Ureter (tissue), 1 donor: ENCODE data around the gene DPYSL5. TPM values are rescaled to one million over a fixed set of nuclear protein-coding genes. Genes with fewer than 3 reads are reported as not detected.
A peak's percentile ranks its signal among the peaks of the same experiment; 100 is the strongest.

Experiments used
- DNase-seq: peaks from one replicate; pipeline ENCODE4 v3.0.0-alpha.2; 2020; ENCODE audit warnings: low spot score
- total RNA-seq: library from RNA; stranded (reverse); gene quantifications from one replicate; pipeline ENCODE4 v1.2.4, GENCODE V29; 2023
- donor health status: DM: yes; HTN: yes; CAD: no.

DPYSL5 gene
- total RNA-seq, 1 donor from 2014 or later: not detected

- no peak for DNase-seq
These were observed 2.9 kb upstream of the DPYSL5 start for GRCh38 chr2:26845021-26845420.

GRCh38 chr2:26846334-26847306, 1.3 kb upstream of the DPYSL5 start:
- peak; percentile 62 for DNase-seq

GRCh38 chr2:26847307-26847654, 651 bp upstream of the DPYSL5 start:
- DNase-seq: no peak

DNA sequence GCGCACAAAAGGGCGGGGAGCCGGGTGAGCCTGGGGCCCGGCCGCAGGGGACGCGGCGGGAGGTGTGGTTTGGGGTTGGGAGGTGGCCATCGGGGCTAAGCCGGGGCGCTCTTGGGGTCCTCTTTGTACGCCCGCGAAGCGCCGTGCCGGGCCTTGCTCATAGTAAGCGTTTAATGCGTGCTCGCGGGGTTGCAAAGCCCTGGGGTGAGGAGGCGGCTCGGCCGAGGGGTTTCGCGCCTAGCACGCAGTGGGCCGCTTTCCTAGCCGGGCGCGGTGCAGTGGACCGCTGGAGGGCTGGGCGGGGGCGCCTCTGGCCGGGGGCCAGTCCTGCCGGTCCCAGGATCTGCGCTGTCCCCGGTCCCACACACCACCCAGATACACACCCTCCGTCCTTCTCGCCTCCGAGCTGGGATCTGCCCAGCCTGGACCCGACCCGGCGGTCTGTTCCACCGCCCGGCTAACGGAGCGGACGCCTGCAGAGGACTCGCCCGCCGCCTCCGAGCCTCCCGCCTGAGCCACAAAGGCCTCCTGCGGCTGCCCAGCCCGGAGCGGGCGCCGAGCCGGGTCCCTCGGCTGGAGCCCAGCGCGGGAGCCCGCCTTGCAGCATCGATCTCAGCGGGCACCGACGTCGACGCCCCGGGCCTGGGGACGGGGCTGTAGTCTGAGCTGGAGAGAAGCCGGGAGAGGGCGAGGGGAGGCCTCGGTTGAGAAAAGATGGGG, 564 bp downstream of the DPYSL5 start:
- no peak for DNase-seq

- no peak for DNase-seq
These were observed 1.4 kb downstream of the DPYSL5 start for GRCh38 chr2:26849056-26849999.

DNA sequence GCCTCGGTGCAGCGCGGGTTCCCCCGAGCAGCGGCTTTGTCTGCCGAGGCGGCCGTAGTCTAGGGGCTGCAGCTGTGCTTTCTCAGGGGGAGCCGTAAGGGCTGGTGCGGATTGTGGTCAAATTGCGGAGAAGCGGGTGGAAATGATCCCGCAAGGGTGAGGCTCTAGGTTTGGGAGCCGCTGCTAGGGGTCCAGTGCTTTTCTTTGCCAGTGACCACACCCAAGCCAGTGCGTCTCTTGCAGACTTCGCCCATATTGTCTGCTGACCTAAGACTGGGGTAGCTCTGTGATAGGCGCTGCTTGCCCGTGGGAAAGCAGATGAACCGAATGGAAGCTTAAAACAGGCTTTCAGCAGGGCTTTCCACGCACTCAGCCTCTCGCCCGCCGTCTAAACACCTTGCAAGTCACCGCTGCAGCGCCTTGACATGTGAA, 2.1 kb downstream of the DPYSL5 start:
- DNase-seq: no peak

DNA sequence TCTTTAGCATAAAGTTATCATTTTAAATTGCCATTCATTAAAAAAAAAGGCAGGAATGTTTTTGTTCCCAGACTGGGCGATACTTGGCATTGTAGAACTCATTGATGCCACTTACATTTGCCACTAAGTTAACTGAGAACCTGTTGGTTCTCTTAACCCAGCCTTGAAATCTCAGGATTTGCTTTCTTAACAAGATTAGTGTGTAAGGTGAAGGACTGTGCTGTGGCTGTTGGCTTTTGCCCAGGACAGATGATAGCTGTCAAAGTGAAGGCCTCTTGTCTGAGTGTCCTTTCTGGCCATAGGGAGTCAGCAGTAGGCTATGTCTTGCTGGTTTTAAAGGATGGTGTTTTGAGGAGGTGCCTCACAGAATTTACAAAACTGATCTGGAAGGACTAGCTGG, 2.6 kb downstream of the DPYSL5 start:
- no peak for DNase-seq

DNA sequence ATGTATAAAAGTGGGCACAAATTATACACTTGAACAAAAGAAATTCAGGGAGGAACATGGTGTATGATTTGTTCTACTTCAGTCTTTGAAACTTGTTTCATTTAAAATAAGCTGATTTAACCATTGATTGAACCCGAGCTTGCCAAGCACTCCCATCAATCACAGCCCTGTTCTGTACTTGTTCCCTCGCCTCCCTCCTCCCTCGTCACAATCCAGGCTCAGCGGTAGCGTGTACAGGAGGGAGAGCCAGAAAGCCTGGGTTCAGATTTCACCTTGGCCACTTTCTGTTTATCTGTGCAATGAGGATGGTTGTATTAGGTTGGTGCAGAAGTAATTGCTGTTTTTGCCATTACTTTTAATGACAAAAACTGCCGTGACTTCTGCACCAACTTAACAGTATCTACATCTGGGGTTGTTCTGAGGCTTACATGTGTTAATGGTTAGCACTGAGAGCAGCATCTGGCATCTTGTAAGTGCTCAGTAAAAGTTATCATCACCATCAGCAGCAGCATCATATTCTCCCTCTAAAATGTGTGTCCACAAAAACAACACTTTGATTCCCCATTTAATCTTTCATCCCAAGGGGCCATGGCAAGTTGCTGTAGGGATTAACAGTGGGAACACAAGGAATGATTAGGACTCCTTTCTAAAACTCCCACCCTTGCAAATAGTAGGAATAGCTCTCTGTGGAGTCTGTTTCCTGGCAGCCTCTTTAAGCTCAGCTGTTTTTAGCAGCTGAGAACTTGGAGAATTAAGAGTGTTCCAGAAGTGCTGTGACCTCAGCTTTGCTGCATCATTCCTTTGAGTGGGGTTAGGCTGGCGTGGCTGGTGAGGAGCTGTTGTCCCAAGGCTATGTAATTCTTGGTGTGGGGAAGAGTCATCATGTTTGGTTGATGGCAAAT, 4.7 kb downstream of the DPYSL5 start:
- no peak for DNase-seq

GRCh38 chr2:26853751-26854150, 5.8 kb downstream of the DPYSL5 start:
- DNase-seq: no peak

- DNase-seq: no peak
These were observed 6.4 kb downstream of the DPYSL5 start for GRCh38 chr2:26854283-26854827.

- DNase-seq: no peak
These were observed 7.5 kb downstream of the DPYSL5 start for GRCh38 chr2:26855466-26855865.

DNA sequence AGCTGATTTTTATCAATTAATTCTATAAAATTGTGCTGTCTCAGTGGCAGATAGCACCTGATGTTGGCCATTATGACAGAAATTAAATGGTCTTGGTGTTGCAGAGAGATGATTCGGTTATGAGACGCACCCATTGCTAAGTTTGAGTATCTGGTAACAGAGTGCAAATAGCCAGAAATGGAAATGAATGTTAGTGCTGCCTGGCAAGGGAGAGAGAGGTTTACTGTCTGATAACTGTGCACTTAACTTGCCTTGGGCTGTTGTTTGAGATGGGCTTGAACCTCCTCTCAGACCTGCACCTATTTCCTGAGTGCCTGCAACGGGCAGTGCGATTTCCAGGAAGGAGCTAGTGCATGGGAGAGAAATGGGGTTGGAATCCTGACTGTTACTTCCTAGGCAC, 11.7 kb downstream of the DPYSL5 start:
- DNase-seq: no peak

GRCh38 chr2:26860211-26860850, 12.4 kb downstream of the DPYSL5 start:
- DNase-seq: no peak

DNA sequence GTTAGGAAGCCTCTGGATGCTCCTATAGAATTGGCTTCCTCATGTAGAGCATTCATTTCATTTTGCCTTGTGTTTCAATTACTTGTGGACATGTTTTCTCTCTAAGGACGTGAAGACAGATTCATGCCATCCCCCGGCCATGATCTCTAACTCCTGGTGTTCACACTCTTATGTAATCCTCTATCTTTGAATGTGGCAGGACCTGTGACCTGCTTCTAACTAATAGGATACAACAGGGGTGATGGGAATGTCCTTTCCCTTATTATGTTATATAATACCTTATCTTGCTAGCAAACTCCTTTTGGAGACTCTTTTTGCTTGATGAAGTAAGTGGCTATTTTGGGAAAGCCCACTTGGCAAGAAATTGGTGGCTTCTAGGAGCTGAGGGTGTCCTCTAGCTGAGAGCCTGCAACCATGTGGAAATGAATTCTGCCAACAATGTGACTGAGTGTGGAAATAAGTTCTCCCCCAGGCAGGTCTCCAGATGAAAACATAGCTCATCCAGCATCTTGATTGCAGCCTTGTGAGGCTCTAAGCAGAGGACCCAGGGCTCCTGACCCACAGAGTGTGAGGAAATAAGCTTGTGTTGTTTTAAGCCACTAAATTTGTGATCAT, 13.8 kb downstream of the DPYSL5 start:
- no peak for DNase-seq

- no peak for DNase-seq
These were observed 16.3 kb downstream of the DPYSL5 start for GRCh38 chr2:26864226-26864625.

DNA sequence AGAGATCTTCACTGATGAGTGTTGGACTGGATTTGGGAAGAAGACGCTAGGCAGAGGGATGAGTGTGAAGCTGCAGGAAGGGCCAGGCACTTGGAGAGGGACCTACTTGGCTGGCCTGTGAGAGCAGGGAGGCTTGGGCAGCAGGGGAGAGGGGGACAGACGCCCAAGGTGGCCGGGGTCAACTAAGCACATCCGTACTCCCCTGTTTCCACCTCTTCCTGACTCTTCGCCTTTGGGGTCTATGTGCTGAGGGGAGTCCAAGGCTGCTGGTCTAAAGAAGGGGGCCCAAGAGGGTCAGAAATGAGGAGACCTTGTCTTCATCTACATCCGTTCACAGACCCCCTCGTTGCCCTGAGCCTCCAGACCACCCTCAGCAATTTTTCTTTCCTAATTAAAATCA, 16.7 kb downstream of the DPYSL5 start:
- DNase-seq: no peak

DNA sequence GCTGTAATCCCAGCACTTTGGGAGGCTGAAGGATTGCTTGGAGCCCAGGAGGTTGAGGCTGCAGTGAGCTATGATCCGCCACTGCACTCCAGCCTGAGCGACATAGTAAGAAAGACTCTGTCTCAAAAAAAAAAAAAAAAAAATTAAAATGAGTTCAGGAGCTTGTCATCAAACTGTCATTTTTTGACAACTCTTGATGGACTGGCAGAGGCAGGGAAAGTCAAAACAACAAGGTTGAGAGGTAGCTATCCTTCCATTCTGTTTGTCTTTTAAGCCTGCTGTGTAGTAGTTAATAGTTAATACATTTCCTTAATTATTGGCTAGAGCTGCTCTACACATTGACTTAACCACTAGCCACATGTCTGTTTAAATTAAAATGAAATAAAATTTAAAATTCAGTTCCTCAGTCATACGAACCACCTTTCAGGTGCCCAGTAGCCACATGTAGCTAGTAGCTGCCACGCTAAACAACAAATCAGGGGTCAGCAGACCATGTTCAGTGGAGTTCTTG, 22.7 kb downstream of the DPYSL5 start:
- DNase-seq: no peak

DNA sequence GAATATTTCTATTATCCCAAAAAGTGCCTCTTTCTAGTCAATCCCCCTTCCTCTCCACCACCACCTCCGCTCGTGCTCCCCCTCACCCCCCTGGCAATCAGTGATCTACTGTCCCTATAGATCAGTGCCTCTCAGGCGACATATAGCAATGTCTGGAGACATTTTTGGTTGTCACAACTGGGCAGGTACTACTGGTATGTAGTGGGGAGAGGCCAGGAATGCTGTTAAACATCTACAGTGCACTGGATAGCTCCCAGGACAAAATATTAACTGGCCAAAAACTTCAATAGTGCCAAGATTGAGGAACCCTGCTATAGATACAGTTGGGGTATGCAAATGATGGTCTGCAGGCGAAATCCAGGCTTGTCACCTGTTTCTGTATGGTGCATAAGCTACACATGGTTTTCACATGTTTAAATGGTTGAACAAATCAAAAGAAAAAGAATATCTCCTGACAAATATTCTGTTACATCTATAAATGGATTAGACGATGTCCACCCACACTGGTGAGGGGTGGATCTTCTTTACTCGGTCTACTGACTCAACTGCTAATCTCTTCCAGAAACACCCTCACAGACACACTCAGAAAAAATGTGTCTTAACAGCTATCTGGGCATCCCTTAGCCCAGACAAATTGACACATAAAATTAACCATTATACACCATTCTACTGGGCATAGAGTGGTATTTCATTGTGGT, 25.5 kb downstream of the DPYSL5 start:
- DNase-seq: no peak

DNA sequence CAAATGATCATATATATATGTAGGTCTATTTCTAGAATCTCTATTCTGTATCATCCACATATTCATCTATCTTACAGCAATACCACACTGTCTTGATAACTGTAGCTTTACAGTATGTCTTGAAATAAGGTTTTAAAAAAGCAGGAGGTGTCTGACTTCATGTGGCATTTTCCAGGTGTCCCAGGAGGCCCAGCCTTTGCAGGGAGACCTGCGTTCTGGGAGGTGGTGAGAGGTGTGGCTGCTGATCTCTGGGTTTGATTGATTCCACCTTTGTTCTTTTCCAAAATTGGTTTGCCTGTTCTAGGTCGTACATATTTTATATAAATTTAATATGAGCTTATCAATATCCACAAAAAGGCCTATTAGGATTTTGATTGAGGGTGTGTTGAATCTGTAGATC, 26.6 kb downstream of the DPYSL5 start:
- DNase-seq: no peak
